Breast epithelium (tissue), 3 donors: ENCODE measurements around the gene IGDCC3.

Source experiments
- CTCF ChIP-seq, 3 donors: fragments of 450-650 bp; IDR thresholded peaks; one replicate each; pipeline ENCODE4 v1.5.1; 2016 to 2017; ENCODE audit warnings: antibody characterized with exemption in 3 of 3, mild to moderate bottlenecking in 3 of 3, moderate library complexity in 3 of 3
- POLR2AphosphoS5 ChIP-seq, 3 donors: sonication (generic); formaldehyde crosslinking; IDR thresholded peaks; one replicate each; pipeline ENCODE4 v1.6.1; 2017; ENCODE audit warnings: antibody characterized with exemption in 3 of 3

GRCh38 chr15:65336493-65337435 lies 41.0 kb downstream of the IGDCC3 start:
- TF ChIP-seq POLR2AphosphoS5 (IDR thresholded peaks at IDR 0.05) (no peak), CTCF (IDR thresholded peaks at IDR 0.05) (no peak)
